GM18507 (cell line): ENCODE measurements around the gene NOTCH1.

Experiments used
- DNase-seq: peaks from one replicate; pipeline ENCODE4 v3.0.0; 2011; ENCODE audit warnings: low read depth; ENCODE audit not compliant: insufficient read length; ENCODE audit errors: extremely low spot score
- FAIRE-seq: peaks from 2 replicates; lab custom pipeline; 2011; peaks lifted over from hg19 to GRCh38; lab: Jason Lieb, UNC

The NOTCH1 gene

GRCh38 chr9:136476369-136477150 lies 69.3 kb downstream of the NOTCH1 start:
- FAIRE-seq (no peak), DNase-seq (no peak)

- DNase-seq: no peak
- no peak for FAIRE-seq
These were observed 70.6 kb downstream of the NOTCH1 start for GRCh38 chr9:136474974-136475865.

- FAIRE-seq (no peak), DNase-seq (no peak)
These were observed 71.7 kb downstream of the NOTCH1 start for GRCh38 chr9:136474021-136474640.

GRCh38 chr9:136473354-136473721 lies 72.5 kb downstream of the NOTCH1 start:
- DNase-seq (no peak), FAIRE-seq (no peak)

GRCh38 chr9:136472640-136473353 lies 73.1 kb downstream of the NOTCH1 start:
- no peak for FAIRE-seq
- no peak for DNase-seq

GRCh38 chr9:136471802-136472487 lies 73.9 kb downstream of the NOTCH1 start:
- DNase-seq: no peak
- FAIRE-seq: no peak

- no peak for FAIRE-seq
- no peak for DNase-seq
These were observed 74.9 kb downstream of the NOTCH1 start for GRCh38 chr9:136470792-136471469.

- FAIRE-seq: no peak
- no peak for DNase-seq
These were observed 75.5 kb downstream of the NOTCH1 start for GRCh38 chr9:136470356-136470755.

- DNase-seq: no peak
- no peak for FAIRE-seq
These were observed 78.1 kb downstream of the NOTCH1 start for GRCh38 chr9:136467766-136468165.

- DNase-seq (no peak), FAIRE-seq (no peak)
These were observed 79.7 kb downstream of the NOTCH1 start for GRCh38 chr9:136466155-136466541.

GRCh38 chr9:136465500-136466154 lies 80.2 kb downstream of the NOTCH1 start:
- no peak for DNase-seq
- FAIRE-seq: no peak

GRCh38 chr9:136464241-136464640 lies 81.6 kb downstream of the NOTCH1 start:
- FAIRE-seq: no peak

GRCh38 chr9:136463578-136463977 lies 82.3 kb downstream of the NOTCH1 start:
- FAIRE-seq (no peak), DNase-seq (no peak)

More at GRCh38 chr9:136464241-136464640, 81.6 kb downstream of the NOTCH1 start:
- no peak for DNase-seq

- FAIRE-seq (no peak), DNase-seq (no peak)
These were observed 83.2 kb downstream of the NOTCH1 start for GRCh38 chr9:136462664-136463063.

- FAIRE-seq (no peak), DNase-seq (no peak)
These were observed 85.0 kb downstream of the NOTCH1 start for GRCh38 chr9:136460772-136461325.

- DNase-seq (no peak), FAIRE-seq (no peak)
These were observed 86.4 kb downstream of the NOTCH1 start for GRCh38 chr9:136459425-136459824.

- FAIRE-seq (no peak), DNase-seq (no peak)
These were observed 88.5 kb downstream of the NOTCH1 start for GRCh38 chr9:136457326-136457725.

- FAIRE-seq (no peak), DNase-seq (no peak)
These were observed 89.6 kb downstream of the NOTCH1 start for GRCh38 chr9:136456258-136456657.
